Heart right ventricle (tissue), 16 donors: Measurements from ENCODE around the gene ZNF547. TPM values are rescaled to one million over a fixed set of nuclear protein-coding genes. Genes with fewer than 3 reads are reported as not detected.
"Not testable (repeated sequence)": the region's sequence is repeated elsewhere in the genome, so short reads cannot be mapped to it uniquely, and the experiment has no call there.

ENCODE experiments used
- ATAC-seq, 8 donors: fragments of 200-7000 bp; cut with Tn5 transposase; one replicate each; pipeline ENCODE4 v1.9.1; 2020; ENCODE audit warnings: mild to moderate bottlenecking in 8 of 8, moderate library complexity in 8 of 8, moderate number of reproducible peaks in 1 of 8
- DNase-seq, 2 donors: peaks; one replicate each; pipeline ENCODE4 v3.0.0-alpha.2; 2020
- H3K27ac ChIP-seq, 10 donors: fragments of 200-600 bp; sonication (generic) in 2 of 10; one replicate each; pipeline versions ENCODE4 v1.5.0 to v1.8.0; 2020 to 2022; ENCODE audit warnings: mild to moderate bottlenecking in 3 of 10
- H3K27me3 ChIP-seq, 7 donors: fragments of 200-600 bp; one replicate each; pipeline ENCODE4 v1.8.0; 2021 to 2022; ENCODE audit warnings: mild to moderate bottlenecking in 2 of 7
- H3K36me3 ChIP-seq, 9 donors: fragments of 200-600 bp; sonication (generic) in 1 of 9; one replicate each; pipeline versions ENCODE4 v1.5.0 to v1.8.0; 2020 to 2022; ENCODE audit warnings: mild to moderate bottlenecking in 2 of 9
- H3K4me1 ChIP-seq, 9 donors: fragments of 200-600 bp; sonication (generic) in 1 of 9; one replicate each; pipeline versions ENCODE4 v1.5.0 to v1.8.0; 2020 to 2022; ENCODE audit warnings: mild to moderate bottlenecking in 4 of 9
- H3K4me3 ChIP-seq, 10 donors: fragments of 200-600 bp; sonication (generic) in 2 of 10; one replicate each; pipeline versions ENCODE4 v1.5.0 to v1.8.0; 2020 to 2022; ENCODE audit warnings: mild to moderate bottlenecking in 7 of 10, moderate library complexity in 2 of 10
- H3K9me3 ChIP-seq, 11 donors: fragments of 200-600 bp in 10 of 11; sonication (generic) in 2 of 11; one replicate each; pipeline versions ENCODE4 v1.5.0 to v1.8.0; 2013 to 2022; ENCODE audit warnings: mild to moderate bottlenecking in 2 of 11, control low read depth in 1 of 11, moderate library complexity in 1 of 11
- WGBS, 2 donors: extraction: QIAGEN DNeasy Blood & Tissue Kit; methylation state at CpG; one replicate each; pipeline ENCODE4 v1.1.7; 2013; ENCODE audit warnings: inconsistent platforms in 1 of 2; 5-methylcytosine and 5-hydroxymethylcytosine counted together
- intact Hi-C, 10 donors: fragments of 100-400 bp; cut with DNase I; formaldehyde crosslinking; loops; one replicate each; pipeline versions ENCODE4 v1.11.1 to v1.14.2; 2022
- polyA plus RNA-seq, 2 donors: library from polyadenylated mRNA; stranded (reverse); fragments of 200-250 nt; gene quantifications; one replicate each; pipeline ENCODE4 v1.2.3, GENCODE V29; 2013
- total RNA-seq, 10 donors: library from RNA; stranded (reverse); fragmentation: NEBNext Ultra II Directional in 3 of 10; extraction: Animal tissue kit (Norgen Biotek cat#: 25700) in 3 of 10; gene quantifications; one replicate each; pipeline versions ENCODE4 v1.2.1 to v1.2.4, GENCODE V29; 2021 to 2023
- TF ChIP-seq, protein P1 (sequence below), 9 donors: fragments of 200-600 bp; sonication (generic) in 2 of 9; IDR thresholded peaks; one replicate each; pipeline versions ENCODE4 v1.5.0 to v1.8.0; 2021 to 2022; ENCODE audit warnings: antibody characterized with exemption in 9 of 9, mild to moderate bottlenecking in 5 of 9, moderate library complexity in 1 of 9
- donor health status: Arrhythmogenic right ventricular cardiomyopathy.
- donor health status: ischemic (EF 13 %, LVEDD 7.1; RV severe dilation, severe dysfunction).
- donor health status: healthy with polysubstance abuse.
- donor health status: DM: no; HTN: yes; CAD: no.
- donor health status: DM: no; HTN: no; CAD: no.
- donor health status: ischemic (EF 25% LVEDD 6.9; RV normal size, moderate dysfunction).
- donor health status: ischemic (EF 25% LVEDD 5.7; RV mildly dilated, moderate dysfunction).
- donor health status: healthy.
- donor health status: DM: yes; HTN: yes; CAD: no.
- donor health status: Ischemic cardiomyopathy.
- donor health status: ischemic (EF 35%, LVEDD 5.7; RV mildly dilated, moderate dysfunction).
- donor health status: nonischemic (EF 11% LVEDD 7.7; RV severe dilation, severe dysfunction).
- donor health status: DM: yes; HTN: yes; CAD: no.
- donor health status: PGD.
- donor health status: ischemic (EF 29% LVEDD 5.4; RV normal size, mild dysfunction).
- donor health status: nonischemic (EF 23%, LVEDD 6.1; RV moderate dilation, normal function).

ZNF547 gene
- total and polyA plus RNA-seq, 12 donors: 1.4 to 4.2 (median 2.8) TPM

DNA sequence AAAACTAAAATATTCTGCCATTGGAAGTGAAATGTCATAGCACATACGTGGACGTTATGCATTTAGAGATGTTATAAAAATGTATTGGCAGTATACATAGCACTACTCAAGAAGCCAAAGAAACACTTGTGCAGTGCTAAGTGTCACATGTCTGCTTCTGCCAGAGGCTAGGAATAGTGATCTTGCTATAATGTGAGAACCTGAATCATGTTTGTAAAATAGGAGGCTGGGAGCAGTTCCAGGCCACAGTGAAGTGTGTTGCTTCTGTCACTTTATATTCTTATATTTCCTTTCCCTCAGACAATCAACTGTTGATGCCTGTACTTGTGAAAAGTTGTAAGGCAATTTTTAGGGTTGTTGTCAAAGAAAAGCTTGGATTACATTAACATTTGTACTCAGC, 3.4 kb downstream of the ZNF547 start:
- Histone ChIP-seq H3K4me3 (no peak overlapping the region), H3K9me3 (peaks cover 0 to 44% (median 0%) of the 10 kb centered on the region in 11 donors), H3K27ac (no peak overlapping the region), H3K27me3 (no peaks in the 10 kb centered on the region), H3K4me1 (peaks cover 4 to 41% (median 21%) of the 10 kb centered on the region in 9 donors), H3K36me3 (peaks cover 0 to 27% (median 0%) of the 10 kb centered on the region in 9 donors)
- DNase-seq: no peak
- TF ChIP-seq, protein P1, sequence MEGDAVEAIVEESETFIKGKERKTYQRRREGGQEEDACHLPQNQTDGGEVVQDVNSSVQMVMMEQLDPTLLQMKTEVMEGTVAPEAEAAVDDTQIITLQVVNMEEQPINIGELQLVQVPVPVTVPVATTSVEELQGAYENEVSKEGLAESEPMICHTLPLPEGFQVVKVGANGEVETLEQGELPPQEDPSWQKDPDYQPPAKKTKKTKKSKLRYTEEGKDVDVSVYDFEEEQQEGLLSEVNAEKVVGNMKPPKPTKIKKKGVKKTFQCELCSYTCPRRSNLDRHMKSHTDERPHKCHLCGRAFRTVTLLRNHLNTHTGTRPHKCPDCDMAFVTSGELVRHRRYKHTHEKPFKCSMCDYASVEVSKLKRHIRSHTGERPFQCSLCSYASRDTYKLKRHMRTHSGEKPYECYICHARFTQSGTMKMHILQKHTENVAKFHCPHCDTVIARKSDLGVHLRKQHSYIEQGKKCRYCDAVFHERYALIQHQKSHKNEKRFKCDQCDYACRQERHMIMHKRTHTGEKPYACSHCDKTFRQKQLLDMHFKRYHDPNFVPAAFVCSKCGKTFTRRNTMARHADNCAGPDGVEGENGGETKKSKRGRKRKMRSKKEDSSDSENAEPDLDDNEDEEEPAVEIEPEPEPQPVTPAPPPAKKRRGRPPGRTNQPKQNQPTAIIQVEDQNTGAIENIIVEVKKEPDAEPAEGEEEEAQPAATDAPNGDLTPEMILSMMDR (IDR thresholded peaks at IDR 0.05): no peak
- intact Hi-C loops: loop anchor here in 1 of 10 donors (10.0 kb wide), 1 partner anchor 692 kb away; the partner anchor contains the start of gene ZNF835
- ATAC-seq: no peak
- 90 to 91% methylated on average over 2 of the region's 2 CpGs for WGBS, 2 donors

DNA sequence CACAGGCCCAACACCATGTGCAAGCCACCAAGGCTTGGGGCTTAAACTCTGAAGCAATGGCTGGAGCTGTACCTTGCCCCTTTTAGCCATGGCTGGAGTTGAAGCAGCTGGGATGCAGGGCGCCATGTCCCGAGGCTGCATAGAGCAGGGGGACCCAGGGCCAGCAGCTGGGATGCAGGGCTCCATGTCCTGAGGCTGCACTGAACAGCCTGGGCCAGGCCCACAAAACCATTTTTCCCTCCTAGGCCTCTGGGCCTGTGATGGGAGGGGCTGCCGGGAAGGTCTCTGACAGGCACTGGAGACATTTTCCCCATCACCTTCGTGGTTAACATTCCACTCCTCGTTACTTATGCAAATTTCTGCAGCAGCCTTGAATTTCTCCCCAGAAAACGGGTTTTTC, 10.8 kb downstream of the ZNF547 start:
- WGBS, 2 donors: 96% methylated on average over 6 of the region's 6 CpGs
- intact Hi-C loops: no loop called here
- Histone ChIP-seq H3K4me1 (no peaks in the 10 kb centered on the region), H3K4me3 (no peak overlapping the region), H3K36me3 (peaks cover 4 to 83% (median 55%) of the 10 kb centered on the region in 9 donors), H3K27me3 (no peaks in the 10 kb centered on the region), H3K9me3 (peaks cover 0 to 53% (median 23%) of the 10 kb centered on the region in 11 donors), H3K27ac (no peak overlapping the region)
- ATAC-seq (no peak), DNase-seq (no peak)
- TF ChIP-seq, protein P1 (IDR thresholded peaks at IDR 0.05): no peak

DNA sequence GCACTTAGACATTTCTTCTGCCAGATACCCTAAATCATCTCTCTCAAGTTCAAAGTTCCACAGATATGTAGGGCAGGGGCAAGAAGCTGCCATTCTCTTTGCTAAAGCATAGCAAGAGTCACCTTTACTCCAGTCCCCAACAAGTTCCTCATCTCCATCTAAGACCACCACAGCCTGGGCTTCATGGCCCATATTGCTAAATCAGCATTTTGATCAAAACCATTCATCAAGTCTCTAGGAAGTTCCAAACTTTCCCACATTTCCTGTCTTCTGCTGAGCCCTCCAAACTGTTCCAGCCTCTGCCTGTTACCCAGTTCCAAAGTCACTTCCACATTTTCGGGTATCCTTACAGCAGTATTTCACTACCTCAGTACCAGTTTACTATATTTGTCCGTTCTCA, 11.3 kb downstream of the ZNF547 start:
- Histone ChIP-seq H3K9me3 (peaks cover 0 to 58% (median 23%) of the 10 kb centered on the region in 11 donors), H3K36me3 (peaks cover 4 to 86% (median 55%) of the 10 kb centered on the region in 9 donors)
- H3K27me3 ChIP-seq, DNase-seq, H3K27ac ChIP-seq, intact Hi-C loops, ATAC-seq, H3K4me3 ChIP-seq, H3K4me1 ChIP-seq: not testable (repeated sequence)
- 97 to 100% methylated on average over 2 of the region's 2 CpGs for WGBS, 2 donors

DNA sequence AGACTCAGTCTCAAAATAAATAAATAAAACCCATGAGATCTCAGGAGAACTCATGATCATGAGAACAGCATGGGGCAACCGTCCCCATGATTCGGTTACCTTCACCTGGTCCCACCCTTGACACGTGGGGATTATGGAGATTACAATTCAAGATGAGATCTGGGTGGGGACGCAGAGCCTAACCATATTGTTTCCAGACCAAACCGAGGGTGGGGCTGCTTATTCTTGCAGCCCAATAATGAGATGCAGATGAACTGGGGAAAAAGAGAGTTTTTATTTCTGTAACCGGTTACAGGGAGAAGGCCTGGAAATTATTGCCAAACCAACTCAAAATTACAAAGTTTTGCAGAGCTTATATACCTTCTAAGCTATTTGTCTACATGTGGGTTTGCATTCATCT, 12.8 kb downstream of the ZNF547 start:
- Histone ChIP-seq H3K4me1 (no peaks in the 10 kb centered on the region), H3K36me3 (peaks cover 4 to 83% (median 55%) of the 10 kb centered on the region in 9 donors), H3K27ac (no peak overlapping the region), H3K4me3 (no peak overlapping the region), H3K9me3 (peaks cover 0 to 73% (median 23%) of the 10 kb centered on the region in 11 donors), H3K27me3 (no peaks in the 10 kb centered on the region)
- intact Hi-C loops: no loop called here
- 95 to 96% methylated on average over 6 of the region's 6 CpGs for WGBS, 2 donors
- ATAC-seq (no peak), DNase-seq (no peak)
- TF ChIP-seq, protein P1 (IDR thresholded peaks at IDR 0.05): no peak

DNA sequence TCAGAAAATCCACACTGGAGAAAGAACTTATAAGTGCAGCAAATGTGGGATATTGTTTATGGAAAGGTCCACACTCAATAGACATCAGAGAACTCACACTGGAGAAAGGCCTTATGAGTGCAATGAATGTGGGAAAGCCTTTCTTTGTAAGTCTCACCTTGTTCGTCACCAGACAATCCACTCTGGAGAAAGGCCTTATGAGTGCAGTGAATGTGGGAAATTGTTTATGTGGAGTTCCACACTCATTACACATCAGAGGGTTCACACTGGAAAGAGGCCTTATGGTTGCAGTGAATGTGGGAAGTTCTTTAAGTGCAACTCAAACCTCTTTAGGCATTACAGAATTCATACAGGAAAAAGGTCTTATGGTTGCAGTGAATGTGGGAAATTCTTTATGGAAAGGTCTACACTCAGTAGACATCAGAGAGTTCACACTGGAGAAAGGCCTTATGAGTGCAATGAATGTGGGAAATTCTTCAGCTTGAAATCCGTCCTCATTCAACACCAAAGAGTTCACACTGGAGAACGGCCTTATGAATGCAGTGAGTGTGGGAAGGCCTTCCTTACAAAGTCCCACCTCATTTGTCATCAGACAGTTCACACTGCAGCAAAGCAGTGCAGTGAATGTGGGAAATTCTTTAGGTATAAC, 14.3 kb downstream of the ZNF547 start:
- DNase-seq (no peak), ATAC-seq (no peak)
- Histone ChIP-seq H3K4me1 (no peaks in the 10 kb centered on the region), H3K27ac (no peak overlapping the region), H3K9me3 (peaks cover 0 to 88% (median 23%) of the 10 kb centered on the region in 11 donors), H3K27me3 (no peaks in the 10 kb centered on the region), H3K36me3 (peaks cover 4 to 68% (median 49%) of the 10 kb centered on the region in 9 donors), H3K4me3 (no peak overlapping the region)
- TF ChIP-seq, protein P1 (IDR thresholded peaks at IDR 0.05): no peak
- intact Hi-C loops: no loop called here
- 96 to 99% methylated on average over 3 of the region's 3 CpGs for WGBS, 2 donors
